GM12891 (cell line): ENCODE results near the gene IFI27L2.

Experiments
- PAX5 ChIP-seq: IDR thresholded peaks from 2 replicates; pipeline ENCODE4 v1.6.1; 2011; ENCODE audit warnings: low read length, moderate library complexity, mild to moderate bottlenecking; ENCODE audit not compliant: insufficient read depth, severe bottlenecking
- POLR2A ChIP-seq: IDR thresholded peaks from 2 replicates; pipeline ENCODE4 v1.6.1; 2011; ENCODE audit warnings: low read depth, low read length, control low read depth
- POLR2AphosphoS5 ChIP-seq: IDR thresholded peaks from 2 replicates; pipeline ENCODE4 v1.6.1; 2011; ENCODE audit warnings: low read depth, low read length, control low read depth
- POU2F2 ChIP-seq: IDR thresholded peaks from 2 replicates; pipeline ENCODE4 v1.6.1; 2011; ENCODE audit warnings: low read depth, mild to moderate bottlenecking, control low read depth, low read length, moderate library complexity
- SPI1 ChIP-seq: IDR thresholded peaks from 2 replicates; pipeline ENCODE4 v1.6.1; 2011; ENCODE audit warnings: low read depth, low read length, control low read depth
- TAF1 ChIP-seq: IDR thresholded peaks from 2 replicates; pipeline ENCODE4 v1.6.1; 2011; ENCODE audit warnings: low read depth, low read length, control low read depth

DNA sequence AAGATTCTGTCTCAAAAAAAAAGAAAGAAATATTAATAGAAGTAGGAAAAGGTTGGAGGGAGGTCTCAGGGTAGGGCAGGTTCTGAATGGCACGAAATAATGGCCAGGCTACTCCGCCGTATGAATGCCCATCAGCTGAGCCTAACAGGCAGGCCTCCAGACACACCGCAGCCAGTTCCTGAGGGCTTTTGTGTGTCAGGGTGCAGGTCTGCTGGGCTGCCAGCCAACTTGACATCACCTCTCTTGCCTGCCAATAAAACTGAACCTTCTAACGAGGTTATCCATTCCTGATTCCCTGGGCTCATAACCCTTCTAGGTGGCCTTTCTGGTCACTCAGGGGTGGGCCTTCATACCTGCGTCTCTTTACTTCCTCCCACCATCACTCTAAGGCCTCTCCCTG, 15.9 kb downstream of the IFI27L2 start:
- TF ChIP-seq TAF1 (no peak), POLR2A (no peak), POLR2AphosphoS5 (no peak), PAX5 (no peak), SPI1 (no peak), POU2F2 (no peak)
